Mesendoderm (in vitro differentiated cells): ENCODE data around the gene RNF150.

Source experiments
- DNase-seq: peaks from one replicate; pipeline ENCODE4 v3.0.0; 2013
- H2AK5ac ChIP-seq: 2 replicates; pipeline ENCODE4 v1.6.1; 2013; ENCODE audit warnings: low read length, inconsistent platforms
- H2BK120ac ChIP-seq: 2 replicates; pipeline ENCODE4 v1.6.1; 2013; ENCODE audit warnings: low read depth, mild to moderate bottlenecking, low read length, moderate library complexity, mixed read lengths
- H2BK15ac ChIP-seq: replicated peaks from 2 replicates; pipeline ENCODE4 v1.6.1; 2013; ENCODE audit warnings: low read depth, mild to moderate bottlenecking, moderate library complexity
- H2BK5ac ChIP-seq: 2 replicates; pipeline ENCODE4 v1.6.1; 2013; ENCODE audit warnings: low read length, inconsistent platforms
- H3K18ac ChIP-seq: 2 replicates; pipeline ENCODE4 v1.6.1; 2013; ENCODE audit warnings: mild to moderate bottlenecking, low read length, mixed read lengths
- H3K23ac ChIP-seq: one replicate; pipeline ENCODE4 v1.6.1; 2013; ENCODE audit warnings: low read length
- H3K27ac ChIP-seq: 2 replicates; pipeline ENCODE4 v1.5.1; 2013; ENCODE audit warnings: low read depth, mild to moderate bottlenecking, inconsistent platforms, low read length, moderate library complexity
- H3K27me3 ChIP-seq: 2 replicates; pipeline ENCODE4 v1.6.1; 2013; ENCODE audit warnings: low read length, control low read depth, mild to moderate bottlenecking, inconsistent platforms; ENCODE audit not compliant: insufficient read depth, poor library complexity
- H3K36me3 ChIP-seq: 2 replicates; pipeline ENCODE4 v1.6.1; 2013; ENCODE audit warnings: low read length, inconsistent platforms; ENCODE audit not compliant: control insufficient read depth, insufficient read depth
- H3K4ac ChIP-seq: one replicate; pipeline ENCODE4 v1.6.1; 2013; ENCODE audit warnings: low read depth, mild to moderate bottlenecking, low read length, moderate library complexity
- H3K4me1 ChIP-seq: 2 replicates; pipeline ENCODE4 v1.6.1; 2013; ENCODE audit warnings: low read depth, low read length, inconsistent platforms; ENCODE audit not compliant: control insufficient read depth
- H3K4me2 ChIP-seq: 2 replicates; pipeline ENCODE4 v1.6.1; 2013; ENCODE audit warnings: low read length
- H3K4me3 ChIP-seq: 2 replicates; pipeline ENCODE4 v1.5.1; 2013; ENCODE audit warnings: mild to moderate bottlenecking, low read length
- H3K56ac ChIP-seq: one replicate; pipeline ENCODE4 v1.6.1; 2013; ENCODE audit warnings: low read length
- H3K79me1 ChIP-seq: 2 replicates; pipeline ENCODE4 v1.6.1; 2013; ENCODE audit warnings: low read length, inconsistent platforms
- H3K79me2 ChIP-seq: 2 replicates; pipeline ENCODE4 v1.6.1; 2013; ENCODE audit warnings: mild to moderate bottlenecking, low read length; ENCODE audit not compliant: control insufficient read depth, insufficient read depth
- H3K9ac ChIP-seq: 2 replicates; pipeline ENCODE4 v1.6.1; 2013; ENCODE audit warnings: low read length, inconsistent platforms
- H4K5ac ChIP-seq: one replicate; pipeline ENCODE4 v1.6.1; 2013; ENCODE audit warnings: low read length
- H4K8ac ChIP-seq: one replicate; pipeline ENCODE4 v1.6.1; 2013; ENCODE audit warnings: low read depth, mild to moderate bottlenecking, control low read depth, low read length, moderate library complexity
- WGBS: extraction: QIAGEN DNeasy Blood & Tissue Kit; methylation state at CpG from one replicate; pipeline ENCODE4 v1.1.7; 2013; ENCODE audit warnings: low lambda C conversion rate, missing lambda C conversion rate; ENCODE audit not compliant: insufficient coverage; ENCODE audit errors: extremely low coverage; 5-methylcytosine and 5-hydroxymethylcytosine counted together

RNF150 gene

GRCh38 chr4:140875746-140876452, 257.4 kb downstream of the RNF150 start:
- no peak overlapping the region for H3K23ac ChIP-seq
- H2AK5ac ChIP-seq = no peak overlapping the region
- no peak overlapping the region for H3K9ac ChIP-seq
- no peak overlapping the region for H3K18ac ChIP-seq
- no peak overlapping the region for H2BK15ac ChIP-seq
- no peaks in the 10 kb centered on the region for H3K4me1 ChIP-seq
- no peaks in the 10 kb centered on the region for H3K27me3 ChIP-seq
- H3K79me1 ChIP-seq = no peaks in the 10 kb centered on the region
- H3K36me3 ChIP-seq = no peaks in the 10 kb centered on the region
- H3K4ac ChIP-seq = no peak overlapping the region
- no peak overlapping the region for H4K8ac ChIP-seq
- no peak overlapping the region for H3K4me3 ChIP-seq
- H3K27ac ChIP-seq = no peak overlapping the region
- H3K56ac ChIP-seq = no peak overlapping the region
- no peak overlapping the region for H2BK5ac ChIP-seq
- no peak overlapping the region for H4K5ac ChIP-seq
- no CpG with 5 or more reads among the region's 1 CpG for WGBS
- no peaks in the 10 kb centered on the region for H3K79me2 ChIP-seq
- H3K4me2 ChIP-seq = no peak overlapping the region
- DNase-seq = no peak
- H2BK120ac ChIP-seq = no peak overlapping the region

GRCh38 chr4:140874056-140874455, 259.2 kb downstream of the RNF150 start:
- Histone ChIP-seq H3K23ac (no peak overlapping the region), H3K79me2 (no peaks in the 10 kb centered on the region), H2BK15ac (no peak overlapping the region), H4K5ac (no peak overlapping the region), H3K36me3 (no peaks in the 10 kb centered on the region), H4K8ac (no peak overlapping the region), H3K9ac (no peak overlapping the region), H2AK5ac (no peak overlapping the region), H3K4me1 (no peaks in the 10 kb centered on the region), H3K27me3 (no peaks in the 10 kb centered on the region), H3K27ac (no peak overlapping the region), H3K56ac (no peak overlapping the region), H3K4me3 (no peak overlapping the region), H3K4me2 (no peak overlapping the region), H3K4ac (no peak overlapping the region), H2BK5ac (no peak overlapping the region), H2BK120ac (no peak overlapping the region), H3K18ac (no peak overlapping the region), H3K79me1 (no peaks in the 10 kb centered on the region)
- no peak for DNase-seq
- WGBS = no CpG with 5 or more reads among the region's 1 CpG

GRCh38 chr4:140871368-140871767, 261.9 kb downstream of the RNF150 start:
- no CpG with 5 or more reads among the region's 1 CpG for WGBS
- H3K4ac ChIP-seq = no peak overlapping the region
- no peaks in the 10 kb centered on the region for H3K36me3 ChIP-seq
- H2BK5ac ChIP-seq = no peak overlapping the region
- H3K79me1 ChIP-seq = no peaks in the 10 kb centered on the region
- H3K4me2 ChIP-seq = no peak overlapping the region
- H4K8ac ChIP-seq = no peak overlapping the region
- no peak overlapping the region for H3K56ac ChIP-seq
- H3K18ac ChIP-seq = no peak overlapping the region
- no peaks in the 10 kb centered on the region for H3K27me3 ChIP-seq
- H3K9ac ChIP-seq = no peak overlapping the region
- no peak overlapping the region for H2BK120ac ChIP-seq
- no peaks in the 10 kb centered on the region for H3K4me1 ChIP-seq
- no peak overlapping the region for H2BK15ac ChIP-seq
- H2AK5ac ChIP-seq = no peak overlapping the region
- no peak overlapping the region for H3K23ac ChIP-seq
- no peak overlapping the region for H4K5ac ChIP-seq
- no peak for DNase-seq
- no peak overlapping the region for H3K4me3 ChIP-seq
- H3K27ac ChIP-seq = no peak overlapping the region
- H3K79me2 ChIP-seq = no peaks in the 10 kb centered on the region

DNA sequence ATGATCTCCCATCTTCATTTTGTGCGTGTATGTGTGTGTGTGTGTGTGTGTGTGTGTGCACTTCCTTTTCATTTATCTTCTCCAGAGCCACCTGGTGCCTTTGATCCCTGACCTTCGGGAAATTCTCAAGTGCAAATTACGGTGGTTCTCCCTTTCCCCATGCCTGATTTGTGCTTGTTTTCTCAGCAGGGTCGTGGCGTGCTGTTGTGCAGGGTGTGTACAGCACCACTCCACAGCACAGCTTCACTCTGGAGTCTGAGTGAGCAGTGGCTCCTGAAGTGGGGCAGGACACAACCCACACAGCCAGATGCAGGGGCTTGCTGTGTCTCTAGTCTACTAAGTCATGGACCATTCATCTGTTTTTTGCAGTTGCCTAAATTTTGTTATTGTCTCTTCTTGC, 262.8 kb downstream of the RNF150 start:
- no peak overlapping the region for H3K9ac ChIP-seq
- WGBS = no CpG with 5 or more reads among the region's 5 CpGs

GRCh38 chr4:140869446-140869845, 263.8 kb downstream of the RNF150 start:
- no peak overlapping the region for H3K4me3 ChIP-seq
- WGBS = no CpG with 5 or more reads among the region's 1 CpG
- no peak overlapping the region for H2BK120ac ChIP-seq
- no peak overlapping the region for H2BK15ac ChIP-seq
- no peak overlapping the region for H3K4me2 ChIP-seq
- H3K4ac ChIP-seq = no peak overlapping the region
- no peak overlapping the region for H3K23ac ChIP-seq
- H3K79me2 ChIP-seq = no peaks in the 10 kb centered on the region
- H3K27ac ChIP-seq = no peak overlapping the region
- no peak overlapping the region for H3K9ac ChIP-seq
- H3K79me1 ChIP-seq = no peaks in the 10 kb centered on the region
- H4K8ac ChIP-seq = no peak overlapping the region
- no peaks in the 10 kb centered on the region for H3K4me1 ChIP-seq
- no peaks in the 10 kb centered on the region for H3K27me3 ChIP-seq
- no peak overlapping the region for H2AK5ac ChIP-seq
- no peak overlapping the region for H4K5ac ChIP-seq
- H3K56ac ChIP-seq = no peak overlapping the region
- no peaks in the 10 kb centered on the region for H3K36me3 ChIP-seq
- no peak for DNase-seq
- H3K18ac ChIP-seq = no peak overlapping the region
- H2BK5ac ChIP-seq = no peak overlapping the region

More for the DNA sequence above, 262.8 kb downstream of the RNF150 start:
- H2BK5ac ChIP-seq = no peak overlapping the region
- H3K4ac ChIP-seq = no peak overlapping the region
- no peak overlapping the region for H2BK120ac ChIP-seq
- no peaks in the 10 kb centered on the region for H3K79me2 ChIP-seq
- DNase-seq = no peak
- no peak overlapping the region for H2BK15ac ChIP-seq
- H3K27me3 ChIP-seq = no peaks in the 10 kb centered on the region
- no peak overlapping the region for H4K8ac ChIP-seq
- H3K4me3 ChIP-seq = no peak overlapping the region
- no peaks in the 10 kb centered on the region for H3K4me1 ChIP-seq
- no peak overlapping the region for H3K4me2 ChIP-seq
- no peaks in the 10 kb centered on the region for H3K36me3 ChIP-seq
- H4K5ac ChIP-seq = no peak overlapping the region
- no peak overlapping the region for H3K56ac ChIP-seq
- H3K23ac ChIP-seq = no peak overlapping the region
- H3K79me1 ChIP-seq = no peaks in the 10 kb centered on the region
- no peak overlapping the region for H3K27ac ChIP-seq
- H3K18ac ChIP-seq = no peak overlapping the region
- H2AK5ac ChIP-seq = no peak overlapping the region

DNA sequence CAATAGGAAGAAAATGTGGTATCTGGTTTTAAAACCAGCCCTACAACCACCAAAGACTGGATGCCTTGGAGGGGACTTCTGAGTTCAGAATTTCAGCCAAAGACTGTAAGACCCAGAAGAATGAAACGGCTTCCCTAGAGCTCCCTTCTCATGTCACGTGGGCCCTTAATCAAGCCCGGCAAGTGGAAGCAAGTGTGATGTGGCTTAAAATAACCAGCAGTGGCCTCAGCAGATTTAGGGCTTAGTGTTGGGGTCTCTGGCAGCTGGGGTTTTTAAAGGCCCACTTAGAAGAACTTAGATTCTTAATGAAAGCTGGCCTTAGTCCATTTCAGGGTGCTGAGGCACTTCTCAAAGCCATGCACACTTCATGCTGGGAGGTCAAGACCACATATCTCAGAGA, 265.9 kb downstream of the RNF150 start:
- no peaks in the 10 kb centered on the region for H3K79me1 ChIP-seq
- WGBS = no CpG with 5 or more reads among the region's 3 CpGs
- H3K4me1 ChIP-seq = no peaks in the 10 kb centered on the region
- H2BK15ac ChIP-seq = no peak overlapping the region
- no peak overlapping the region for H3K9ac ChIP-seq
- no peak overlapping the region for H2AK5ac ChIP-seq
- H3K4ac ChIP-seq = no peak overlapping the region
- H3K4me3 ChIP-seq = no peak overlapping the region
- no peak overlapping the region for H3K56ac ChIP-seq
- no peak overlapping the region for H3K18ac ChIP-seq
- H4K8ac ChIP-seq = no peak overlapping the region
- H3K4me2 ChIP-seq = no peak overlapping the region
- no peak overlapping the region for H4K5ac ChIP-seq
- H3K27ac ChIP-seq = no peak overlapping the region
- no peak overlapping the region for H3K23ac ChIP-seq
- H3K79me2 ChIP-seq = no peaks in the 10 kb centered on the region
- no peak overlapping the region for H2BK5ac ChIP-seq
- DNase-seq = no peak
- no peaks in the 10 kb centered on the region for H3K27me3 ChIP-seq
- H2BK120ac ChIP-seq = no peak overlapping the region
- H3K36me3 ChIP-seq = no peaks in the 10 kb centered on the region
